ENCODE results near the gene ASPN. TPM values are rescaled to one million over a fixed set of nuclear protein-coding genes. Genes with fewer than 3 reads are reported as not detected.

ASPN gene
- polyA plus RNA-seq (ENCODE audit: insufficient read length): 138 TPM

DNA sequence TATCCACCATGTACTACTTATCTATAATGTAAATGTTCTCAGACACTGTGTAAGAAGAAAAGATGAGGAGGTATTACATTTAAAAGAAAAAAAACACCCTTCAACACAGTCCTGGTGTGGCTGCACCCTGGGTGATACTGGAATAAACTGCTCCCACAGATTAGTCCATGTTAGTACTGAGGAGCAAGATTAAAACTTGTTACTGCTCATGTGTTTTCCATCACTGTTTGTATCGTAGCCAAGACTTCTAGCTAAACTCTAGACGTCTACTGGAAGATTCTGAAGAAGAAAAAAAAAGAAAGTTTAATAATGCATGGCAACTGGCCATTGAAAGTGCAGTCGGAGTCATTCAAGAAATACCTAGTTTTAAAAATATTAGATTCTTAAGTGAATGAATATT lies at the start of gene ASPN:
Gene ASPN (minus strand): TSS at position 178 of the 400 bp plus-strand sequence.
- peak; percentile 91 for DNase-seq

DNA sequence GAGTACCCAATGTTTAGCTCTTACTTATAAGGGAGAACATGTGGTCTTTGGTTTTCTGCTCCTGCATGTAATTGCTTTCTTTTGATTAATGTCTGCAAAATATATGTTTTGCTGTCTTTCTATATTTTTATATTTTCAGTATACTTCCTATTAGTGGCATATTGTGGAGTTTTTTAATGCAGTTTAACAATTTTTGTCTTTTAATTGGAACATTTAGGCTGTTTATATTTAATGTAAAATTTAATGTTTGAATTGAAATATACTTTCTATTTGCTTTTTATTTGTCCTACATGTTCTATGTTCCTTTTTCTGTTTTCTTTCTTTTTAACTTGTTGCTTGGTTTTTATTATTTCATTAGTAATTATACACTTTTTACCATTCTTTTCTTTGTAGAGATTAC lies 48.6 kb upstream of the ASPN start:
- DNase-seq: no peak

DNA sequence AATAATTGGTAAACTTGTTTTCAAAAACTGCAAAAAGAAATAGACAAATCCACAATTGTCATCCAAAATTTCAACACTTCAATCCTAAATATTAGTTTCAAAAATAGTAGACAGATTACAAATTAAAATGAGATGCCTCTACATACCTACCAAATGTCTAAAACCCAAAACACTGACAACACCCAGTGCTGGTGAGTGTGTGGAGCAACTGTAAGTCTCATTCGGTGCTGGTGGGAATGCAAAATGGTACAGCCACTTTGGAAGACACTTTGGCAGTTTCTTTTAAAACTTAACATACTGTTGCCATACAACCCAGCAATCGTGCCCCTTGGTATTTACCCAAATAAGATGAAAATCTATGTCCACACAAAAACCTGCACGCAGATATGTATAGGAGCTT lies 46.8 kb upstream of the ASPN start:
- DNase-seq: no peak

GRCh38 chr9:92528522-92528849 lies 46.2 kb upstream of the ASPN start:
- peak; percentile 47 for DNase-seq

- peak; percentile 33 for DNase-seq
Measured at GRCh38 chr9:92527832-92528521, 45.7 kb upstream of the ASPN start.

DNA sequence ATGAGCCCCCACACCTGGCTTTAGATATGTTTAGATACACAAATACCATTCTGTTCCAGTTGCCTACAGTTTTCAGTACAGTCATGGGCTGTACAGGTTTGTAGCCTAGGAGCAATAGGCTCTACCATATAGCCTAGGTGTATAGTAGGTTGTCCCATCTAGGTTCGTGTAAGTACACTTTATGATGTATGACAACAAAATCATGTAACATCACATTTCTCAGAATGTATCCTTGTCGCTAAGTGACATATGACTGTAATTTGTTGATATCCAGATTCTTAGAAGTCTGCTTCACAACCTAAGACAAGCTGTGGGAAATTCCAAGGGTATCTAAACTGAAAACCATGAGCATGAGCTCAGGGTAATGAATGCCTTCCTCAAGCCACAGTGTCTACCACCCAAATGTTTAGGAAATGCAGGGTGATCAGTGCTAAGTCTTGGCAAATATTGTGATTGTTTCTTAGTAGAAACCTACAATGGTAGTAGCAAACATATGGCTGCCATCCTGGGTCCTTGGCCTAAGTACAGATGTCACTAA lies 45.1 kb upstream of the ASPN start:
- DNase-seq: no peak

- no peak for DNase-seq
Measured at GRCh38 chr9:92525306-92525705, 43.0 kb upstream of the ASPN start.

GRCh38 chr9:92524881-92525280 lies 42.6 kb upstream of the ASPN start:
- no peak for DNase-seq

DNA sequence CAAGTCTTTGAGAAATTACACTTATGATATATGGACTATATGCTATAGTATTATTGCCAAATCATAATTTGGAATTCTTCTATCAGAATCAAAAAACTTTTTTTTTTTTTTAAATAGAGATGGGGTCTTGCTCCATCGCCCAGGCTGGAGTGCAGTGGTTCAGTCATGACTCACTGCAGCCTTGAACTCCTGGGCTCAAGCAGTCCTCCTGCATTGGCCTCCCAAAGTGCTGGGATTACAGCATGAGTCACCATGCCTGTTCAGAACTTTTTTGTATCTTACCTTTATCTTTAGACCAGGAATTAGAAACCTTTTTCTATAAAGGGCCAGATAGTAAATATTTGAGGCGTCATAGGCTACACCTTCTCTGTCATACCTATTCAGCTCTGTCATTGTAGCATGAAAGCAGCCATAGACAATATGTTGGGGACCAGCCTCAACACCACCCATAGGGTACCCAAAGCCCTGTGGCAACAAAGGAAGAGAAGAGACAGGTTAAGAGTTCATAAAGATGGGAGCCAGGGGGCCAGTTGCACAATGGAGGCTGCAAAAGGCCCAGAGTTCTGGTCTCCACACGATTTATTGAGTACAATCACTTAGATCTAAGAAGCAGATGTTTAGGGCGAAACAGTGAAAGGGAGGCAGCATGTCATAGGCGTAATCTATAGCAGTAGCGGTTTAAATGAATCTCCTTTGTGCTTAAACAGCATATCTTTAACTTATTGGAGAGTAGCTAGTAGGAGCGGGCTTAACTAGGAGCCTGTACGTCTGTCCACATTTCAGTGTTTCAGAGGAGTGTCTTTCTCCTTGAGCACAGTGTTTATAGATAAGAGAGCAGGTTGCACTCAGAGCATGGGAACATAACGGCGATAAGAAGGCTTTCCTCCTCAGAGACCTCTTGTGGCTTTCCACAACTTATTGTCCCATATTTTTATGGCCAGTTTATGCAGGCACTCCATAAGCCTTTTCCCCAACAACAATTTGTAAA lies 41.0 kb upstream of the ASPN start:
- no peak for DNase-seq

- DNase-seq: no peak
Measured at GRCh38 chr9:92520837-92521236, 38.5 kb upstream of the ASPN start.

DNA sequence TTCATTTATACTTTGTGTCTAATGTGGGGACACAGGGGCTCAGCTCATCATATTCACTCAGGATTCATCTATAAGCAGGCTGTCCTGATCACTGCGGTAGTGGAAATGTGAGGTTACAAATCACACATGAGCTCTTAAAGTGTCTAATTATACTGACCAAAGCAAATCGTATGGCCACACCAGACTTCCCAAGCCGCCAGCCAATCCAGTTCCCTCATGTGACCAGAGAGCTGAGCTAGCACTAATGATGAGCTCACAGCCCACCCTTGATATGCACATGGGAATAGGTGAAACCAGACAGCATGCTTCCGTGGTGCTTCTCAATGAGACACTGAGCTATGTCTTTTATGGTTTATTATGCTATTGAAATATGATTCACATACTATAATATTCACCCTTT lies 35.9 kb upstream of the ASPN start:
- DNase-seq: no peak

DNA sequence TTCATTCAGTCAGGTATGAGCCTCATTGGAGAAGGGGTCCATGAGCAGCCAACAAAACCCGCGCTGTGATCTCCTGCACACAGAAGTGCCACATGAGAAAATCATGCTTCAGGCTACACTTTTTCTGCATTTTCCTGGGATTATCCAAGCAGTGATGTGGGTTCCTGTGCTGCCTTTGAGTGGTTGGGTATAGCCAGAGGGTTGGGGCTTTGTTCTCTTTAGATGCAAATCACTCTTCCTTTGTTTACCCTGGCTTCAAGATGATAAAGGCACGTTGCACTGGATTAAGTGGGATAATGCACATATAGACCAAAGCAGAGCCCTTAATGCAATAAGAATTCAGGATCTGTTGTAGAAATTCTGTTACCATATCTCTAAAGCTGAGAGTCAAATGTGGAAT lies 34.7 kb upstream of the ASPN start:
- DNase-seq: no peak

DNA sequence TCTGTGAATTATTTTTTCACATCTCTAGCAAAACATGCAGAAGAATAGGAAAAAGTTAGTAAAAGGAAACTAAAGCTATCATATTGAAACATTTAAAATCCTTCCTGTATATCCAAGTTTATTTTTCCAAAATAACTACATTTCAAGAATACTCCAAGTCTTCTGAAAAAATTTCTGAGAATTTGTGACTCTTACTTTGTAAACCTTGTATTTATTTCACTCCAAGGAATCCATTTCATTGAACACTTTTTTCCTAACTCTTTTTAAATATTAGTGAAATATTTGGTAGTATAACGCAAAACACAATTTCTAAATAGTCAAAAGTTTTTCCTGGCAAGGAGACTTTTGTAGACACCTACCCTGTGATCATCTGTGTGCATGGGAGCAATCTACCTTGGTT lies 34.2 kb upstream of the ASPN start:
- no peak for DNase-seq

- DNase-seq: no peak
Measured at GRCh38 chr9:92514635-92515034, 32.3 kb upstream of the ASPN start.

- no peak for DNase-seq
Measured at GRCh38 chr9:92513349-92513748, 31.0 kb upstream of the ASPN start.

DNA sequence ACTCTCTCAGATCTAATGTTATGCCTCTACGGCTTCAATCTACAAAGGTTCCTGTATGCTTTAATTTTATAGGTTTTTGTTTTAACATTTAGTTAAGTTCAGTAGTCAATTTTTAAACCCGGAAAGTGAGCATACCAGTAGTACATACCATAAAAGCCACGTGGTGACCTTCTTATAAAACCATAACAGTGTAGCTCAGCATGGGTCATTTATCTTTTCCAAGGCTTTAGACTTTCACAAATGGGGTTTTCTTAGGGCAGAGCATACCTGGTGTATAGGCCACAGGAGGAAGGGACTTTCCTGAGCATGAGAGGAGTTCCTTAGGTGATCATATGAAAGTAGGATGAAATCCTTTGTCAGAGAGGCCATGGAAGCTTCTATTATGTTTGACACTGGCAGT lies 30.3 kb upstream of the ASPN start:
- no peak for DNase-seq

DNA sequence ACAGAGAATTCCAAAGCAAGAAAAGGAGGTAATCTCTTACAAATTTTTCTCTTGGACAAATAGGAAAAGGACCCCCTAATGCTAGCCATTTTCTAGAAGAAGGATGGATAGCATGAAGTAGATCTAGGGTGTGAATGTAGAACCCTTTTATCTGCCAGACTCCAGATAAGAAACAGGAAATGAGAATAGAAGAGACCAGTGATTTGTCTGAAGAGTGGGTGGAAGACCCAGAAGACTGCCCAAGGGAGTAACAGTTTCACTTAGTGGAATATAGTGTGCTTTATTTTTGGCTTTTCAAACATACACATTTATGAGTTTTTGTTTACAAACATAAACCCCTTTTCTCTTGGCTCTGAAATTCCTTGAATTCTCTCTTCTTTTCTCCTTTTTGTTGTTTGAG lies 28.4 kb upstream of the ASPN start:
- DNase-seq: no peak

- DNase-seq: no peak
Measured at GRCh38 chr9:92509050-92509449, 26.7 kb upstream of the ASPN start.

- DNase-seq: peak; percentile 48
Measured at GRCh38 chr9:92508018-92508820, 25.9 kb upstream of the ASPN start.

GRCh38 chr9:92507496-92507895 lies 25.2 kb upstream of the ASPN start:
- DNase-seq: no peak

GRCh38 chr9:92507005-92507404 lies 24.7 kb upstream of the ASPN start:
- no peak for DNase-seq

DNA sequence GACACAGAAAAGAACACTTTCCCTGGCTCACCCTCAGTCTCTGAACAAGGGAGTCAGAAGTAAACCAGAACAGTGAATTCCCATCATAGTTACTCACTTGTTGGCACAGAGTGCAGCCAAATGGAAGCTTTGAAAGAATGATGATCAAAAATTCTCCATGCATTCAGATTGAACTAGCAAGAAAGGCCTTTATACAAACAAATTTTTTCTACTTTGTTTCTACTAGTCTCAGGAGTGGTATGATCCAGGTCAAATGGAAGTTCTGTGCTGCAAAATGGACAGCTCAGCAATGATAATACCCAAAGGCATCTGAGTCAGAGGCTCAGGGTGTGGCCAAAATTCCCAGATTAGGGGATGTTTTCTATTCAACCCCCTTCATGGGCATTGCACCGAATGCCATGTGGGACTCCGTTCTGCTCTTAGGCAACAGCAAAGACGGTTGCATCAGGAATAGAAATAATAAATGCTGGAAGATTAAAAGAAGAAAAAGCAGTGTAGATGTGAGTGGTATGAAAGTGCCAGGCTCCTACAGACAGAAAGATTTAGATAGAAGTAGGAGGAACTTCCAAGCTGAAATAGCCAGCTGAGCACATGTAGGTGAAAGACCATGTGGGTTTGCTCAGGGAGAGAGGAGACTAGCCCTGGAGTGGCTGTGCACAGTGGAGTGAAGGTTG lies 24.0 kb upstream of the ASPN start:
- DNase-seq: peak; percentile 82

All from hindlimb muscle (tissue), 1 donor.